Nephron progenitor cell (in vitro differentiated cells): ENCODE data around the gene PCGF2.

Experiments used
- DNase-seq: peaks from one replicate; pipeline ENCODE4 v3.0.0; 2021
- H3K27ac Mint-ChIP-seq: 2 replicates; pipeline ENCODE4 v1.8.0; 2021; ENCODE audit warnings: mild to moderate bottlenecking, moderate library complexity, mixed read lengths
- H3K27me3 Mint-ChIP-seq: 2 replicates; pipeline ENCODE4 v1.8.0; 2021; ENCODE audit warnings: mild to moderate bottlenecking, low read depth, mixed read lengths; ENCODE audit not compliant: poor library complexity
- H3K36me3 Mint-ChIP-seq: 2 replicates; pipeline ENCODE4 v1.8.0; 2021; ENCODE audit warnings: low read depth, mixed read lengths
- H3K4me1 Mint-ChIP-seq: 2 replicates; pipeline ENCODE4 v1.8.0; 2021; ENCODE audit warnings: mixed read lengths
- H3K4me3 Mint-ChIP-seq: 2 replicates; pipeline ENCODE4 v1.8.0; 2021; ENCODE audit warnings: mild to moderate bottlenecking, moderate library complexity, mixed read lengths
- H3K9me3 Mint-ChIP-seq: 2 replicates; pipeline ENCODE4 v1.8.0; 2021; ENCODE audit warnings: mild to moderate bottlenecking, moderate library complexity, mixed read lengths
- TF ChIP-seq, protein P1 (sequence below): fragments of 200-600 bp; sonication (generic); IDR thresholded peaks from 2 replicates; pipeline ENCODE4 v1.5.0; 2021; ENCODE audit warnings: antibody characterized with exemption

The PCGF2 gene

DNA sequence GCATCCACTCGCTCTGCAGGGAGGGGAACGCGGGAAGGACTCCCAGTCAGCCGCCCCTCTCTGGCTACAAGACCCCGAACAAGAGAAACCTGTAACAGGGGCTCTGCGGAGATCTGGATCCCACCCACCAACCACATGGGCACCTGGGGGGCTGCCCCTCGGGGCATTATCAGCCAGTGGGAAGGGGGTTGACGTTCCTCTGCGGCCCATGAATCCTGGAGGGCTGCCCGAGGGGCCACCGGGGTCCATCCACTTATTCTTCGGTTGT, 1.8 kb upstream of the PCGF2 start:
- no peak for DNase-seq
- Mint-ChIP-seq H3K27ac (no peak overlapping the region), H3K4me1 (peaks cover 55% of the 10 kb centered on the region), H3K36me3 (peaks cover 9% of the 10 kb centered on the region), H3K27me3 (no peaks in the 10 kb centered on the region), H3K9me3 (no peaks in the 10 kb centered on the region), H3K4me3 (peak overlapping the region; percentile 98)
- TF ChIP-seq, protein P1, sequence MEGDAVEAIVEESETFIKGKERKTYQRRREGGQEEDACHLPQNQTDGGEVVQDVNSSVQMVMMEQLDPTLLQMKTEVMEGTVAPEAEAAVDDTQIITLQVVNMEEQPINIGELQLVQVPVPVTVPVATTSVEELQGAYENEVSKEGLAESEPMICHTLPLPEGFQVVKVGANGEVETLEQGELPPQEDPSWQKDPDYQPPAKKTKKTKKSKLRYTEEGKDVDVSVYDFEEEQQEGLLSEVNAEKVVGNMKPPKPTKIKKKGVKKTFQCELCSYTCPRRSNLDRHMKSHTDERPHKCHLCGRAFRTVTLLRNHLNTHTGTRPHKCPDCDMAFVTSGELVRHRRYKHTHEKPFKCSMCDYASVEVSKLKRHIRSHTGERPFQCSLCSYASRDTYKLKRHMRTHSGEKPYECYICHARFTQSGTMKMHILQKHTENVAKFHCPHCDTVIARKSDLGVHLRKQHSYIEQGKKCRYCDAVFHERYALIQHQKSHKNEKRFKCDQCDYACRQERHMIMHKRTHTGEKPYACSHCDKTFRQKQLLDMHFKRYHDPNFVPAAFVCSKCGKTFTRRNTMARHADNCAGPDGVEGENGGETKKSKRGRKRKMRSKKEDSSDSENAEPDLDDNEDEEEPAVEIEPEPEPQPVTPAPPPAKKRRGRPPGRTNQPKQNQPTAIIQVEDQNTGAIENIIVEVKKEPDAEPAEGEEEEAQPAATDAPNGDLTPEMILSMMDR: no peak

DNA sequence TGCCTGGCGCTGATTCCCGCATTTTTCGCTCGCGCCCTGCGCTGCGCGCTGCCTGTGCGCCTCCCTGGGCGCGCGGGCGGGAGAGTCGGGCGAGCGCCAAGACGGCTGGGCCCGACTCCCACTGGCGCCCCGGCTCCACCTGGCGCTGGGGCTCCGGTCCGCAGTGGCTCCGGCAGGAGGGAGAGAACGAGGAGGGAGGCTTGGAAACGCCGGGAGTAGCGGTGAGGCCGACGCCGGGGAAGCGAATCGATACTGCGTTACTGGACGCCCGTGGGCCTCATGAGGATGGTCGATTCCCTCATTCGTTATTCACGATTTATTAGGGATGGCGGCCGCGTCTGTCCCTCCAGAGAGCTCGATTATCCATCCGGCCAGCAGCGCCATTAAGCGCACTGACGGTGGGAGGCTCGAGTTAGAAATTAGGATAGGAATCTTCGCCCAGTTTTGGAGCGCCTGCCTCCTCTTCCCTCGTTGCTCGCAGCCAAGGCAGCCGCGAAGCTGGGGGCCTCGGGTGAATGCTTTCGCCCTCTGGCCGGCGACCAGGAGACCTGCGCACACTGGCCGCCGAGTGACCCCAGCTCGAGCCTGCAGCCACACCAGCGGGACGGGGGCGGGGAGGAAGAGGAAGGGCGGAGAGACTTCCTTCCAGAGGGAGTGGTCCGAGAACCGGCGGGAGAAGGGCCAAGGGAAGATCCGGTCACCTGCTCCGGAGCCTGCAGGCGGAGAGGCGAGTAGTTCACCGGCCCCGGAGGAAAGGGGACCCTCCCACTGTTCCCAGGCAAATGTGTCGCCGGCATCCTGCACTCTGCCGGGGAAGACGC, 1.3 kb upstream of the PCGF2 start:
- Mint-ChIP-seq H3K27me3 (no peaks in the 10 kb centered on the region), H3K4me3 (peak overlapping the region; percentile 98), H3K36me3 (peaks cover 10% of the 10 kb centered on the region), H3K27ac (peak overlapping the region; percentile 65), H3K4me1 (peaks cover 57% of the 10 kb centered on the region), H3K9me3 (no peaks in the 10 kb centered on the region)
- TF ChIP-seq, protein P1: no peak
- peak; percentile 80 for DNase-seq

DNA sequence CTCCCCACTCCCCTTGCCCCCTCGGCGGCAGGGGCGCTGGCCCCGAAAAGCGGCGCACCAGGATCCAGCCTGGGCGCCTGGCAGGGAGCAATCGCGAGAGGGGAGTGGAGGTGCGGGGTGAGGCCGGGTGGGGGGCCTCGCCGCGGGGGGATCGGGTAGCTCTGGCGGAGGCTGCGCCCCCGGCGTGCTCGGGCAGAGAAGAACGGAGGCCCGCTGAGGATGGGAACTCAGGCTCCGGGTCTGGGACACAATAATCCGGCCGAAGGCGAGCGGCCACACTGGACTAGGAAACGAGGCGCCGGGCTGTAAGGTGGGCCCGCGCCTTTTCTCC, 721 bp upstream of the PCGF2 start:
- H3K4me1 Mint-ChIP-seq: peaks cover 59% of the 10 kb centered on the region
- H3K36me3 Mint-ChIP-seq: peaks cover 8% of the 10 kb centered on the region
- no peak overlapping the region for H3K27ac Mint-ChIP-seq
- DNase-seq: no peak
- H3K4me3 Mint-ChIP-seq: peak overlapping the region; percentile 98
- TF ChIP-seq, protein P1: no peak
- H3K27me3 Mint-ChIP-seq: no peaks in the 10 kb centered on the region
- no peaks in the 10 kb centered on the region for H3K9me3 Mint-ChIP-seq

DNA sequence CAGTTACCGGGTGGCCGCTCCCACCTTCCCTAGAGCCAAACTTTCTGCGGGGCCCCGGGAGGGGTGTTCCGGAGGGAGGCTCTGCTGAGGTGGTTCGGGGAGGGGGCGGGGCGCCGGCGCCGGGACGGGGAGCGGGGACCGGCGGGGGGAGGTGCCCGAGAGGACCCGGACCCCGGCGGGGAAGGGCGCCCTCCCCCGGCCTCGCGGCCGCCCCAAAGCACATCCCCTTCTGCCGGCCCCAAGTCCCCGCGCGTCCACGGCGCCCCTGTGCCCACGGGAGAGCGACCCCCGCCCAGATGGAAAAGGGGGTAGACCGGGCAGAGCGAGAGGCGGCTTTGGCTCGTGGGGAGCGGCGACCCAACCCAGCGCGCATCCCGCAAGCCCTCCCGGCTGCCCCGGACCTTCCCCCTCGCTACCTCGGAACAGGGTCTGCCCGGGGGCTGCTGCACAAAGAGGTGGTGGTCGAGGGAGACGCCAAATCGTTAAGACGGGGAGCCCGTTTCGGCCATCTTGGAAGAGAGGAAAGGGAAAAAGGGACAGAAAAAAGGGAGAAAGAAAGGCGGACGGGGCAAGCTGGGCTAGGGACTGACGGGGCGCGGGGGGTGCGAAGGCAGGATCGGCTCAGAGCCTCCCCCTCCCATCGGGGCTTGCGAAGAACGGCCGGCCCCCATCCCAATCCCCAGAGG, 530 bp downstream of the PCGF2 start:
- Mint-ChIP-seq H3K9me3 (no peaks in the 10 kb centered on the region), H3K4me1 (peaks cover 64% of the 10 kb centered on the region), H3K27me3 (no peaks in the 10 kb centered on the region), H3K4me3 (peak overlapping the region; percentile 98), H3K36me3 (peaks cover 5% of the 10 kb centered on the region), H3K27ac (peak overlapping the region; percentile 50)
- TF ChIP-seq, protein P1: no peak
- DNase-seq: peak; percentile 78

DNA sequence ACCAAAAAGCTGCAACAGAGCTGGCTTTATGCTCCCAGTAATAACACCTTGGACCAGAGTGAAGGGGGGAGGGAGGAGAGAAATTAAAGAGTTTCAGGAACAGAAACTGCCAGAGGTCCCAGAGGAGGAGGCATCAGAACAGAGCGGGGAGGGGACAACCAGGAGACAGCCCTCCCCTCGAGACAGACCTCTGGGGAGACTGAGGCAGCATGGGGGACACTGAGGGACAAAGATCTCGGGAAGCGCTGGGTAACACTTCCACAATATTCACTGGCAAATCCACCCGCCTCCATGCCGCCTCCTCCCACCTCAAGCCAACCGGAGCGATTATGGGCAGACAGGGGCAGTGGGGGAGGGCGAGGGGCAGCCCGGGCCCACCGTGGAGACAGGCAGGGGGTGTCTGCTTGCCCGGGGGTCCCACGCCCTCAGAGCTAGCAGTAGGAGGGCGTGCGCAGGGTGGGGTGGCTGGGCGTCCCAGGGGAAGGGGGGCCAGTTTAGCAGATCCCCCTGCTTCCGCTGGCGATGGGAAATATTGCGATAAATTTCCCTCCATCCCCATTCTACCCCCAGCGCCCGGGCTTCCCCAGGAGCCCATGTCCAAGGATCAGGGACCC, 1.2 kb downstream of the PCGF2 start:
- H3K9me3 Mint-ChIP-seq: no peaks in the 10 kb centered on the region
- peaks cover 5% of the 10 kb centered on the region for H3K36me3 Mint-ChIP-seq
- DNase-seq: no peak
- H3K27me3 Mint-ChIP-seq: no peaks in the 10 kb centered on the region
- TF ChIP-seq, protein P1: no peak
- H3K4me1 Mint-ChIP-seq: peaks cover 67% of the 10 kb centered on the region
- H3K4me3 Mint-ChIP-seq: peak overlapping the region; percentile 98
- no peak overlapping the region for H3K27ac Mint-ChIP-seq
